SJCRH30 (cell line): ENCODE results near the gene CEP43. TPM values are rescaled to one million over a fixed set of nuclear protein-coding genes. Genes with fewer than 3 reads are reported as not detected.

Experiments
- DNase-seq, 2 experiments: peaks; one replicate each; pipeline ENCODE4 v3.0.0-alpha.2; 2015 to 2020
- H3K27ac ChIP-seq: fragments of 250-450 bp; sonication (Bioruptor Pico); 2 replicates; pipeline ENCODE4 v1.5.1; 2020; ENCODE audit warnings: mild to moderate bottlenecking, moderate library complexity
- H3K27me3 ChIP-seq: fragments of 250-450 bp; sonication (Bioruptor Pico); 2 replicates; pipeline ENCODE4 v1.5.1; 2020; ENCODE audit warnings: mild to moderate bottlenecking, moderate library complexity
- H3K36me3 ChIP-seq: fragments of 250-450 bp; sonication (Bioruptor Pico); 2 replicates; pipeline ENCODE4 v1.5.1; 2020; ENCODE audit warnings: mild to moderate bottlenecking, moderate library complexity
- H3K4me1 ChIP-seq: fragments of 250-450 bp; sonication (Bioruptor Pico); 2 replicates; pipeline ENCODE4 v1.5.1; 2020; ENCODE audit warnings: mild to moderate bottlenecking, moderate library complexity
- H3K4me3 ChIP-seq: fragments of 250-450 bp; sonication (Bioruptor Pico); 2 replicates; pipeline ENCODE4 v1.5.1; 2020; ENCODE audit warnings: mild to moderate bottlenecking, moderate library complexity
- H3K9me3 ChIP-seq: fragments of 250-450 bp; sonication (Bioruptor Pico); replicated peaks from 2 replicates; pipeline ENCODE4 v1.5.1; 2020; ENCODE audit warnings: mild to moderate bottlenecking, moderate library complexity
- total RNA-seq: library from RNA; depleted of rRNA; stranded (reverse); fragments of >200 nt; shearing (Covaris generic); gene quantifications from 2 replicates; pipeline ENCODE4 v1.2.3, GENCODE V29; 2014

The CEP43 gene
- total RNA-seq, 1 experiment from 2014 or later: 60.2 TPM

- DNase-seq: no peak
- H3K9me3 ChIP-seq: no peaks in the 10 kb centered on the region
- H3K4me1 ChIP-seq: no peaks in the 10 kb centered on the region
- H3K27me3 ChIP-seq: no peaks in the 10 kb centered on the region
- H3K27ac ChIP-seq: no peak overlapping the region
- no peak overlapping the region for H3K4me3 ChIP-seq
- peaks cover 62% of the 10 kb centered on the region for H3K36me3 ChIP-seq
Observed at GRCh38 chr6:167015302-167015701, 16.1 kb downstream of the CEP43 start.

- no peak overlapping the region for H3K27ac ChIP-seq
- no peak for DNase-seq
Observed at GRCh38 chr6:167020206-167020605, 21.0 kb downstream of the CEP43 start.

GRCh38 chr6:167027308-167027707 lies 28.1 kb downstream of the CEP43 start:
- no peak overlapping the region for H3K4me3 ChIP-seq
- no peaks in the 10 kb centered on the region for H3K27me3 ChIP-seq
- peaks cover 61% of the 10 kb centered on the region for H3K36me3 ChIP-seq
- no peak overlapping the region for H3K27ac ChIP-seq
- H3K4me1 ChIP-seq: no peaks in the 10 kb centered on the region
- no peaks in the 10 kb centered on the region for H3K9me3 ChIP-seq
- no peak for DNase-seq

More at GRCh38 chr6:167020206-167020605, 21.0 kb downstream of the CEP43 start:
- H3K27me3 ChIP-seq: no peaks in the 10 kb centered on the region
- peaks cover 46% of the 10 kb centered on the region for H3K36me3 ChIP-seq
- no peak overlapping the region for H3K4me3 ChIP-seq
- no peaks in the 10 kb centered on the region for H3K4me1 ChIP-seq
- no peaks in the 10 kb centered on the region for H3K9me3 ChIP-seq

- H3K4me3 ChIP-seq: no peak overlapping the region
- H3K9me3 ChIP-seq: no peaks in the 10 kb centered on the region
- DNase-seq: no peak
- H3K36me3 ChIP-seq: peaks cover 63% of the 10 kb centered on the region
- no peaks in the 10 kb centered on the region for H3K4me1 ChIP-seq
- no peaks in the 10 kb centered on the region for H3K27me3 ChIP-seq
- H3K27ac ChIP-seq: no peak overlapping the region
Observed at GRCh38 chr6:167027772-167028171, 28.6 kb downstream of the CEP43 start.

GRCh38 chr6:167030222-167031072 lies 31.2 kb downstream of the CEP43 start:
- Histone ChIP-seq H3K4me3 (no peak overlapping the region), H3K27ac (no peak overlapping the region), H3K36me3 (peaks cover 67% of the 10 kb centered on the region), H3K9me3 (no peaks in the 10 kb centered on the region), H3K27me3 (no peaks in the 10 kb centered on the region), H3K4me1 (peaks cover 8% of the 10 kb centered on the region; the same call in 1 of the 2 replicates)
- DNase-seq: no peak

GRCh38 chr6:167031082-167031709 lies 32.0 kb downstream of the CEP43 start:
- Histone ChIP-seq H3K36me3 (peaks cover 66% of the 10 kb centered on the region), H3K27me3 (no peaks in the 10 kb centered on the region), H3K4me3 (no peak overlapping the region), H3K4me1 (peaks cover 8% of the 10 kb centered on the region; the same call in 1 of the 2 replicates), H3K27ac (no peak overlapping the region), H3K9me3 (no peaks in the 10 kb centered on the region)
- DNase-seq: no peak

GRCh38 chr6:167034056-167034455 lies 34.9 kb downstream of the CEP43 start:
- Histone ChIP-seq H3K36me3 (peaks cover 49% of the 10 kb centered on the region), H3K27me3 (no peaks in the 10 kb centered on the region), H3K4me1 (peaks cover 8% of the 10 kb centered on the region; the same call in 1 of the 2 replicates), H3K9me3 (no peaks in the 10 kb centered on the region), H3K4me3 (no peak overlapping the region), H3K27ac (no peak overlapping the region)
- no peak for DNase-seq

- H3K4me3 ChIP-seq: no peak overlapping the region
- peaks cover 8% of the 10 kb centered on the region; the same call in 1 of the 2 replicates for H3K4me1 ChIP-seq
- no peak for DNase-seq
- H3K27ac ChIP-seq: no peak overlapping the region
- no peaks in the 10 kb centered on the region for H3K9me3 ChIP-seq
- no peaks in the 10 kb centered on the region for H3K27me3 ChIP-seq
- peaks cover 50% of the 10 kb centered on the region for H3K36me3 ChIP-seq
Observed at GRCh38 chr6:167037762-167038161, 38.6 kb downstream of the CEP43 start.

- no peaks in the 10 kb centered on the region for H3K9me3 ChIP-seq
- peaks cover 4% of the 10 kb centered on the region; the same call in 1 of the 2 replicates for H3K4me1 ChIP-seq
- DNase-seq: no peak
- peaks cover 13% of the 10 kb centered on the region for H3K36me3 ChIP-seq
- H3K4me3 ChIP-seq: no peak overlapping the region
- no peaks in the 10 kb centered on the region for H3K27me3 ChIP-seq
- H3K27ac ChIP-seq: no peak overlapping the region
Observed at GRCh38 chr6:167044696-167045095, 45.5 kb downstream of the CEP43 start.

GRCh38 chr6:167045828-167046580 lies 46.8 kb downstream of the CEP43 start:
- Histone ChIP-seq H3K9me3 (no peaks in the 10 kb centered on the region), H3K27me3 (no peaks in the 10 kb centered on the region), H3K4me3 (no peak overlapping the region), H3K4me1 (peaks cover 4% of the 10 kb centered on the region; the same call in 1 of the 2 replicates), H3K36me3 (peaks cover 5% of the 10 kb centered on the region), H3K27ac (no peak overlapping the region)
- DNase-seq: no peak

- H3K4me3 ChIP-seq: no peak overlapping the region
- H3K36me3 ChIP-seq: peaks cover 2% of the 10 kb centered on the region; the same call in 1 of the 2 replicates
- no peak overlapping the region for H3K27ac ChIP-seq
- no peaks in the 10 kb centered on the region for H3K9me3 ChIP-seq
- H3K27me3 ChIP-seq: no peaks in the 10 kb centered on the region
- H3K4me1 ChIP-seq: peaks cover 4% of the 10 kb centered on the region; the same call in 1 of the 2 replicates
- DNase-seq: no peak
Observed at GRCh38 chr6:167046861-167047495, 47.8 kb downstream of the CEP43 start.

GRCh38 chr6:167047554-167047953 lies 48.4 kb downstream of the CEP43 start:
- DNase-seq: no peak
- no peaks in the 10 kb centered on the region for H3K9me3 ChIP-seq
- H3K27ac ChIP-seq: no peak overlapping the region
- peaks cover 4% of the 10 kb centered on the region; the same call in 1 of the 2 replicates for H3K4me1 ChIP-seq
- no peak overlapping the region for H3K4me3 ChIP-seq
- H3K27me3 ChIP-seq: no peaks in the 10 kb centered on the region
- H3K36me3 ChIP-seq: peaks cover 2% of the 10 kb centered on the region; the same call in 1 of the 2 replicates
